H1 (cell line): Measurements from ENCODE around the gene ZDHHC8. TPM values are rescaled to one million over a fixed set of nuclear protein-coding genes. Genes with fewer than 3 reads are reported as not detected.

Source experiments
- FOSL1 ChIP-seq: IDR thresholded peaks from 2 replicates; pipeline ENCODE4 v1.6.1; 2011; ENCODE audit warnings: mild to moderate bottlenecking, low read depth, low read length, moderate library complexity; ENCODE audit not compliant: insufficient read depth
- polyA plus RNA-seq, 7 experiments: library from polyadenylated mRNA; depleted of rRNA in 3 of 7; stranded (reverse) in 5 of 7; unstranded in 2 of 7; fragments of >200 nt in 5 of 7; fragments of 200-250 nt in 2 of 7; gene quantifications; 1 replicate in 5 of 7; 2 replicates in 1 of 7; 4 replicates in 1 of 7; pipeline versions ENCODE4 v1.2.1 to v1.2.3, GENCODE V29; 2011 to 2013; ENCODE audit warnings: missing spikeins in 2 of 7, mixed read lengths in 2 of 7
- total RNA-seq: library from RNA; stranded (reverse); fragmentation: NEBNext Ultra II Directional; extraction: Animal tissue kit (Norgen Biotek cat#: 25700); gene quantifications from 2 replicates; pipeline ENCODE4 v1.2.1, GENCODE V29; 2021

The ZDHHC8 gene
- total and polyA plus RNA-seq, 2 of the 8 experiments (the other 6 are each of a cell fraction or from before 2014, with no cell fraction given) = 18.6 to 65.6 TPM

- no peak for TF ChIP-seq FOSL1
- TF ChIP-seq, all 59 proteins: peak for 0
These were observed 9.8 kb downstream of the ZDHHC8 start (continued) for GRCh38 chr22:20141186-20142077.
